C4-2B (cell line): ENCODE measurements around the gene CC2D1A.

Experiments
- CTCF ChIP-seq: fragments of 450-650 bp; conservative IDR thresholded peaks from 2 replicates; pipeline ENCODE4 v1.5.1; 2017; ENCODE audit warnings: mild to moderate bottlenecking
- ZFX ChIP-seq: fragments of 450-650 bp; IDR thresholded peaks from 2 replicates; pipeline ENCODE4 v1.6.1; 2017

- TF ChIP-seq CTCF (no peak), ZFX (no peak)
These were observed 29.2 kb upstream of the CC2D1A start, which contains the start of gene NANOS3 for GRCh38 chr19:13876834-13877233.
